Measurements from ENCODE around the gene GRID2. TPM values are rescaled to one million over a fixed set of nuclear protein-coding genes. Genes with fewer than 3 reads are reported as not detected.
"Not testable (repeated sequence)": the region's sequence is repeated elsewhere in the genome, so short reads cannot be mapped to it uniquely, and the experiment has no call there.

Gene GRID2
- polyA plus RNA-seq, 1 experiment: not detected

GRCh38 chr4:92433272-92433758 lies 129.5 kb downstream of the GRID2 start:
- ChIA-PET POLR2A (no interaction called here), CTCF (no interaction called here)
- no peak overlapping the region for H3K4me3 ChIP-seq (ENCODE audit: low read depth, low read length)
- no peak for TF ChIP-seq CTCF (IDR thresholded peaks at IDR 0.05; ENCODE audit: insufficient read depth, low read depth, low read length)
- no peak for DNase-seq (ENCODE audit: low read depth)
- H3K36me3 ChIP-seq (ENCODE audit: control insufficient read depth, insufficient read depth, low read length): no peaks in the 10 kb centered on the region
- H3K27me3 ChIP-seq (ENCODE audit: control insufficient read depth, insufficient read depth, low read length): no peaks in the 10 kb centered on the region

GRCh38 chr4:92438722-92439121 lies 135.0 kb downstream of the GRID2 start:
- DNase-seq (ENCODE audit: low read depth); H3K36me3 ChIP-seq (ENCODE audit: control insufficient read depth, insufficient read depth, low read length); H3K4me3 ChIP-seq (ENCODE audit: low read depth, low read length); CTCF ChIA-PET; POLR2A ChIA-PET; H3K27me3 ChIP-seq (ENCODE audit: control insufficient read depth, insufficient read depth, low read length): not testable (repeated sequence)

- H3K36me3 ChIP-seq (ENCODE audit: control insufficient read depth, insufficient read depth, low read length); H3K4me3 ChIP-seq (ENCODE audit: low read depth, low read length); DNase-seq (ENCODE audit: low read depth); CTCF ChIA-PET; POLR2A ChIA-PET; H3K27me3 ChIP-seq (ENCODE audit: control insufficient read depth, insufficient read depth, low read length): not testable (repeated sequence)
Observed at GRCh38 chr4:92442131-92442530, 138.4 kb downstream of the GRID2 start.

GRCh38 chr4:92444143-92444843 lies 140.5 kb downstream of the GRID2 start:
- H3K4me3 ChIP-seq (ENCODE audit: low read depth, low read length); H3K27me3 ChIP-seq (ENCODE audit: control insufficient read depth, insufficient read depth, low read length); POLR2A ChIA-PET; CTCF ChIA-PET; DNase-seq (ENCODE audit: low read depth); H3K36me3 ChIP-seq (ENCODE audit: control insufficient read depth, insufficient read depth, low read length): not testable (repeated sequence)

GRCh38 chr4:92445127-92445526 lies 141.4 kb downstream of the GRID2 start:
- Histone ChIP-seq H3K4me3 (ENCODE audit: low read depth, low read length) (no peak overlapping the region), H3K36me3 (ENCODE audit: control insufficient read depth, insufficient read depth, low read length) (no peaks in the 10 kb centered on the region), H3K27me3 (ENCODE audit: control insufficient read depth, insufficient read depth, low read length) (no peaks in the 10 kb centered on the region)
- CTCF ChIA-PET: no interaction called here
- POLR2A ChIA-PET: no interaction called here
- TF ChIP-seq CTCF (IDR thresholded peaks at IDR 0.05; ENCODE audit: insufficient read depth, low read depth, low read length): no peak
- no peak for DNase-seq (ENCODE audit: low read depth)

- DNase-seq (ENCODE audit: low read depth): no peak
- TF ChIP-seq CTCF (IDR thresholded peaks at IDR 0.05; ENCODE audit: insufficient read depth, low read depth, low read length): no peak
- no peaks in the 10 kb centered on the region for H3K36me3 ChIP-seq (ENCODE audit: control insufficient read depth, insufficient read depth, low read length)
- no peaks in the 10 kb centered on the region for H3K27me3 ChIP-seq (ENCODE audit: control insufficient read depth, insufficient read depth, low read length)
- CTCF ChIA-PET: no interaction called here
- no peak overlapping the region for H3K4me3 ChIP-seq (ENCODE audit: low read depth, low read length)
- POLR2A ChIA-PET: no interaction called here
Observed at GRCh38 chr4:92447255-92447905, 143.6 kb downstream of the GRID2 start.

- H3K27me3 ChIP-seq (ENCODE audit: control insufficient read depth, insufficient read depth, low read length); POLR2A ChIA-PET; CTCF ChIA-PET; H3K4me3 ChIP-seq (ENCODE audit: low read depth, low read length); DNase-seq (ENCODE audit: low read depth); H3K36me3 ChIP-seq (ENCODE audit: control insufficient read depth, insufficient read depth, low read length): not testable (repeated sequence)
Observed at GRCh38 chr4:92448176-92448575, 144.4 kb downstream of the GRID2 start.

All from BJ (cell line).